OCI-LY7 (cell line): ENCODE data around the gene BCAR3.

Experiments used
- EZH2phosphoT487 ChIP-seq: fragments of 200-600 bp; sonication (generic); IDR thresholded peaks from 2 replicates; pipeline ENCODE4 v1.6.1; 2018; ENCODE audit warnings: low read depth, borderline replicate concordance, mild to moderate bottlenecking, mixed run types, antibody characterized with exemption, low read length, moderate library complexity, mixed read lengths
- TF ChIP-seq, protein P1 (sequence below): fragments of 200-600 bp; sonication (generic); conservative IDR thresholded peaks from 2 replicates; pipeline ENCODE4 v1.5.1; 2014; ENCODE audit warnings: mild to moderate bottlenecking, antibody characterized with exemption, low read length, moderate library complexity, mixed read lengths

DNA sequence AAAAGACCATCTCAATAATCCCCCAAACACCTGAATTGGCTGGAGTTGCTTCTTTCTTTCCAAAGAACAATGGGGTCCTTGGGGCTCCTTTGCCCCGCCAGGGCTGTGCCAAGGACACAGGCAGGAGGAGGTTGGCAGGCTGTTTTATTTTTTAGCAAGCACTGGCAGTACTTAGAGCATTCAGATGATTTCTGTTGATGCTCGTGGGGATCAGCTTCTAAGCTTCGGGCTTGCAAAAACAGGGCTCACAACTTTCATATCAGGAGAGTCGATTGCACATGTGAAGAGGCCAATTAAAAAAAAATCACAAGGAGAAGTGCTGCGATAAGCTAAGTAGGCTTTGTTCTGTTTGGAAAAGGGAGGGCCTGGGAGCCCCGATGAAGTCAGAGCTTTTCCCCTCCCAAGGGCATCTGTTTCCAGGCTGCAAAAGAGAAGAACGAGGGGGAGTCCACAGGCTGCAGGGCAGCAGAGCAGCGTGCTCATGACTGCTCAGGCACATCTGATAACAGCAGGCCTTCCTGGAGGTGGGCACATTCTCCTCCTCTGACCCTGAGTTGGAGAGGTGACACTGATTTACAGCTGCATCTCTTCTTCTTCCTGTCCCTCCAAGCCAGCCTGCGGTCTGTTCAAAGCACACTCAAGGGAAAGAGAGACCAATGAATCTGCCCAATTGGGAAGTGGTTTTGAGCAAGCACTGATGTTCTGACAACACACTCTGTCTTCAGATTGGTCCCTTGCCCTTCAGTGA, 27.3 kb upstream of the BCAR3 start:
- TF ChIP-seq, protein P1, sequence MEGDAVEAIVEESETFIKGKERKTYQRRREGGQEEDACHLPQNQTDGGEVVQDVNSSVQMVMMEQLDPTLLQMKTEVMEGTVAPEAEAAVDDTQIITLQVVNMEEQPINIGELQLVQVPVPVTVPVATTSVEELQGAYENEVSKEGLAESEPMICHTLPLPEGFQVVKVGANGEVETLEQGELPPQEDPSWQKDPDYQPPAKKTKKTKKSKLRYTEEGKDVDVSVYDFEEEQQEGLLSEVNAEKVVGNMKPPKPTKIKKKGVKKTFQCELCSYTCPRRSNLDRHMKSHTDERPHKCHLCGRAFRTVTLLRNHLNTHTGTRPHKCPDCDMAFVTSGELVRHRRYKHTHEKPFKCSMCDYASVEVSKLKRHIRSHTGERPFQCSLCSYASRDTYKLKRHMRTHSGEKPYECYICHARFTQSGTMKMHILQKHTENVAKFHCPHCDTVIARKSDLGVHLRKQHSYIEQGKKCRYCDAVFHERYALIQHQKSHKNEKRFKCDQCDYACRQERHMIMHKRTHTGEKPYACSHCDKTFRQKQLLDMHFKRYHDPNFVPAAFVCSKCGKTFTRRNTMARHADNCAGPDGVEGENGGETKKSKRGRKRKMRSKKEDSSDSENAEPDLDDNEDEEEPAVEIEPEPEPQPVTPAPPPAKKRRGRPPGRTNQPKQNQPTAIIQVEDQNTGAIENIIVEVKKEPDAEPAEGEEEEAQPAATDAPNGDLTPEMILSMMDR: no peak
- TF ChIP-seq EZH2phosphoT487: no peak
